Activated T-helper 1 cell treated with anti-CD3 and anti-CD28 coated beads, Interleukin-2, amount 50 U/mL, for 16 hours (primary cell): ENCODE measurements around the gene PTPRA.
"Not testable (repeated sequence)": the region's sequence is repeated elsewhere in the genome, so short reads cannot be mapped to it uniquely, and the experiment has no call there.

Experiments used
- DNase-seq, 2 donors: peaks; one replicate each; pipeline ENCODE4 v3.0.0-alpha.2; 2020; ENCODE audit warnings: low read depth in 1 of 2, low spot score in 1 of 2

The PTPRA gene

GRCh38 chr20:3070725-3071124 lies 197.4 kb downstream of the PTPRA start:
- DNase-seq, result no peak

- DNase-seq, result no peak
Measured at GRCh38 chr20:3071266-3071609, 198.0 kb downstream of the PTPRA start.

- DNase-seq, result peak; percentile 46 to 55
Measured at GRCh38 chr20:3071610-3072529, 198.6 kb downstream of the PTPRA start, which contains the start of gene OXT. Gene OXT (plus strand): TSS chr20:3071620. CDS start chr20:3071656, 36 bp downstream.

- no peak for DNase-seq
Measured at GRCh38 chr20:3072530-3073250, 199.4 kb downstream of the PTPRA start.

GRCh38 chr20:3073251-3073643 lies 200.0 kb downstream of the PTPRA start:
- not testable (repeated sequence) for DNase-seq

GRCh38 chr20:3074812-3075211 lies 201.5 kb downstream of the PTPRA start:
- no peak for DNase-seq

- DNase-seq, result not testable (repeated sequence)
Measured at GRCh38 chr20:3075315-3075714, 202.0 kb downstream of the PTPRA start.

GRCh38 chr20:3077618-3078134 lies 204.4 kb downstream of the PTPRA start:
- no peak for DNase-seq

GRCh38 chr20:3080939-3081388 lies 207.7 kb downstream of the PTPRA start:
- DNase-seq, result no peak

GRCh38 chr20:3081641-3082040 lies 208.4 kb downstream of the PTPRA start:
- DNase-seq, result no peak

GRCh38 chr20:3082306-3082951 lies 209.1 kb downstream of the PTPRA start:
- DNase-seq, result no peak

- DNase-seq, result no peak
Measured at GRCh38 chr20:3082955-3083952, 210.0 kb downstream of the PTPRA start.

- DNase-seq, result no peak
Measured at GRCh38 chr20:3084283-3084985, 211.2 kb downstream of the PTPRA start, which contains the start of gene AVP. Gene AVP (minus strand): TSS chr20:3084724. CDS start chr20:3084674, 50 bp downstream.

- DNase-seq, result no peak
Measured at GRCh38 chr20:3084986-3085360, 211.7 kb downstream of the PTPRA start.

- DNase-seq, result no peak
Measured at GRCh38 chr20:3085571-3086072, 212.3 kb downstream of the PTPRA start.

- DNase-seq, result no peak
Measured at GRCh38 chr20:3088031-3088430, 214.8 kb downstream of the PTPRA start.
